Heart right ventricle (tissue), 16 donors: ENCODE data around the gene POU2AF2. TPM values are rescaled to one million over a fixed set of nuclear protein-coding genes. Genes with fewer than 3 reads are reported as not detected.
A peak's percentile ranks its signal among the peaks of the same experiment; 100 is the strongest.

Experiments
- ATAC-seq, 8 donors: fragments of 200-7000 bp; cut with Tn5 transposase; one replicate each; pipeline ENCODE4 v1.9.1; 2020; ENCODE audit warnings: mild to moderate bottlenecking in 8 of 8, moderate library complexity in 8 of 8, moderate number of reproducible peaks in 1 of 8
- DNase-seq, 2 donors: peaks; one replicate each; pipeline ENCODE4 v3.0.0-alpha.2; 2020
- H3K27ac ChIP-seq, 10 donors: fragments of 200-600 bp; sonication (generic) in 2 of 10; one replicate each; pipeline versions ENCODE4 v1.5.0 to v1.8.0; 2020 to 2022; ENCODE audit warnings: mild to moderate bottlenecking in 3 of 10
- H3K27me3 ChIP-seq, 7 donors: fragments of 200-600 bp; one replicate each; pipeline ENCODE4 v1.8.0; 2021 to 2022; ENCODE audit warnings: mild to moderate bottlenecking in 2 of 7
- H3K36me3 ChIP-seq, 9 donors: fragments of 200-600 bp; sonication (generic) in 1 of 9; one replicate each; pipeline versions ENCODE4 v1.5.0 to v1.8.0; 2020 to 2022; ENCODE audit warnings: mild to moderate bottlenecking in 2 of 9
- H3K4me1 ChIP-seq, 9 donors: fragments of 200-600 bp; sonication (generic) in 1 of 9; one replicate each; pipeline versions ENCODE4 v1.5.0 to v1.8.0; 2020 to 2022; ENCODE audit warnings: mild to moderate bottlenecking in 4 of 9
- H3K4me3 ChIP-seq, 10 donors: fragments of 200-600 bp; sonication (generic) in 2 of 10; one replicate each; pipeline versions ENCODE4 v1.5.0 to v1.8.0; 2020 to 2022; ENCODE audit warnings: mild to moderate bottlenecking in 7 of 10, moderate library complexity in 2 of 10
- H3K9me3 ChIP-seq, 11 donors: fragments of 200-600 bp in 10 of 11; sonication (generic) in 2 of 11; one replicate each; pipeline versions ENCODE4 v1.5.0 to v1.8.0; 2013 to 2022; ENCODE audit warnings: mild to moderate bottlenecking in 2 of 11, control low read depth in 1 of 11, moderate library complexity in 1 of 11
- CTCF ChIP-seq, 9 donors: fragments of 200-600 bp; sonication (generic) in 2 of 9; IDR thresholded peaks; one replicate each; pipeline versions ENCODE4 v1.5.0 to v1.8.0; 2021 to 2022; ENCODE audit warnings: antibody characterized with exemption in 9 of 9, mild to moderate bottlenecking in 5 of 9, moderate library complexity in 1 of 9
- WGBS, 2 donors: extraction: QIAGEN DNeasy Blood & Tissue Kit; methylation state at CpG; one replicate each; pipeline ENCODE4 v1.1.7; 2013; ENCODE audit warnings: inconsistent platforms in 1 of 2; 5-methylcytosine and 5-hydroxymethylcytosine counted together
- intact Hi-C, 10 donors: fragments of 100-400 bp; cut with DNase I; formaldehyde crosslinking; loops; one replicate each; pipeline versions ENCODE4 v1.11.1 to v1.14.2; 2022
- polyA plus RNA-seq, 2 donors: library from polyadenylated mRNA; stranded (reverse); fragments of 200-250 nt; gene quantifications; one replicate each; pipeline ENCODE4 v1.2.3, GENCODE V29; 2013
- total RNA-seq, 10 donors: library from RNA; stranded (reverse); fragmentation: NEBNext Ultra II Directional in 3 of 10; extraction: Animal tissue kit (Norgen Biotek cat#: 25700) in 3 of 10; gene quantifications; one replicate each; pipeline versions ENCODE4 v1.2.1 to v1.2.4, GENCODE V29; 2021 to 2023
- donor health status: Arrhythmogenic right ventricular cardiomyopathy.
- donor health status: ischemic (EF 13 %, LVEDD 7.1; RV severe dilation, severe dysfunction).
- donor health status: healthy with polysubstance abuse.
- donor health status: DM: no; HTN: yes; CAD: no.
- donor health status: DM: no; HTN: no; CAD: no.
- donor health status: ischemic (EF 25% LVEDD 6.9; RV normal size, moderate dysfunction).
- donor health status: ischemic (EF 25% LVEDD 5.7; RV mildly dilated, moderate dysfunction).
- donor health status: healthy.
- donor health status: DM: yes; HTN: yes; CAD: no.
- donor health status: Ischemic cardiomyopathy.
- donor health status: ischemic (EF 35%, LVEDD 5.7; RV mildly dilated, moderate dysfunction).
- donor health status: nonischemic (EF 11% LVEDD 7.7; RV severe dilation, severe dysfunction).
- donor health status: DM: yes; HTN: yes; CAD: no.
- donor health status: PGD.
- donor health status: ischemic (EF 29% LVEDD 5.4; RV normal size, mild dysfunction).
- donor health status: nonischemic (EF 23%, LVEDD 6.1; RV moderate dilation, normal function).

The POU2AF2 gene
- total and polyA plus RNA-seq, 12 donors, result not detected

- DNase-seq, result no peak
- Histone ChIP-seq H3K9me3 (no peaks in the 10 kb centered on the region), H3K27ac (no peak overlapping the region), H3K36me3 (no peaks in the 10 kb centered on the region), H3K27me3 (no peaks in the 10 kb centered on the region), H3K4me3 (no peak overlapping the region), H3K4me1 (peaks cover 0 to 9% (median 3%) of the 10 kb centered on the region in 9 donors)
- 96 to 97% methylated on average over 2 of the region's 2 CpGs for WGBS, 2 donors
- intact Hi-C loops, result no loop called here
- no peak for TF ChIP-seq CTCF (IDR thresholded peaks at IDR 0.05)
- no peak for ATAC-seq
Measured at GRCh38 chr11:111322534-111322933, 77.0 kb downstream of the POU2AF2 start.

GRCh38 chr11:111324277-111324720 lies 78.8 kb downstream of the POU2AF2 start:
- Histone ChIP-seq H3K27me3 (no peaks in the 10 kb centered on the region), H3K4me1 (peaks cover 0 to 15% (median 6%) of the 10 kb centered on the region in 9 donors), H3K27ac (peak overlapping the region in 1 of 10 donors; percentile 21), H3K4me3 (no peak overlapping the region), H3K36me3 (no peaks in the 10 kb centered on the region), H3K9me3 (no peaks in the 10 kb centered on the region)
- no peak for TF ChIP-seq CTCF (IDR thresholded peaks at IDR 0.05)
- ATAC-seq, result peak in 1 of 8 donors; percentile 6
- intact Hi-C loops, result no loop called here
- DNase-seq, result no peak
- 46 to 58% methylated on average over 5 of the region's 5 CpGs for WGBS, 2 donors

GRCh38 chr11:111325259-111325658 lies 79.7 kb downstream of the POU2AF2 start:
- no peak overlapping the region for H3K27ac ChIP-seq
- no peak for ATAC-seq
- WGBS, 2 donors, result 91 to 97% methylated on average over 5 of the region's 5 CpGs
- no peaks in the 10 kb centered on the region for H3K9me3 ChIP-seq
- H3K4me1 ChIP-seq, result peaks cover 0 to 23% (median 8%) of the 10 kb centered on the region in 9 donors
- intact Hi-C loops, result no loop called here
- H3K27me3 ChIP-seq, result no peaks in the 10 kb centered on the region
- no peak for DNase-seq
- H3K36me3 ChIP-seq, result no peaks in the 10 kb centered on the region
- no peak overlapping the region for H3K4me3 ChIP-seq
- TF ChIP-seq CTCF (IDR thresholded peaks at IDR 0.05), result no peak

GRCh38 chr11:111326824-111327223 lies 81.3 kb downstream of the POU2AF2 start:
- Histone ChIP-seq H3K27me3 (no peaks in the 10 kb centered on the region), H3K4me3 (no peak overlapping the region), H3K9me3 (no peaks in the 10 kb centered on the region), H3K4me1 (peaks cover 0 to 30% (median 15%) of the 10 kb centered on the region in 9 donors), H3K27ac (no peak overlapping the region), H3K36me3 (no peaks in the 10 kb centered on the region)
- TF ChIP-seq CTCF (IDR thresholded peaks at IDR 0.05), result no peak
- WGBS, 2 donors, result 93 to 96% methylated on average over 4 of the region's 4 CpGs
- DNase-seq, result no peak
- intact Hi-C loops, result no loop called here
- no peak for ATAC-seq
